ENCODE measurements around the gene RAD51B.

DNA sequence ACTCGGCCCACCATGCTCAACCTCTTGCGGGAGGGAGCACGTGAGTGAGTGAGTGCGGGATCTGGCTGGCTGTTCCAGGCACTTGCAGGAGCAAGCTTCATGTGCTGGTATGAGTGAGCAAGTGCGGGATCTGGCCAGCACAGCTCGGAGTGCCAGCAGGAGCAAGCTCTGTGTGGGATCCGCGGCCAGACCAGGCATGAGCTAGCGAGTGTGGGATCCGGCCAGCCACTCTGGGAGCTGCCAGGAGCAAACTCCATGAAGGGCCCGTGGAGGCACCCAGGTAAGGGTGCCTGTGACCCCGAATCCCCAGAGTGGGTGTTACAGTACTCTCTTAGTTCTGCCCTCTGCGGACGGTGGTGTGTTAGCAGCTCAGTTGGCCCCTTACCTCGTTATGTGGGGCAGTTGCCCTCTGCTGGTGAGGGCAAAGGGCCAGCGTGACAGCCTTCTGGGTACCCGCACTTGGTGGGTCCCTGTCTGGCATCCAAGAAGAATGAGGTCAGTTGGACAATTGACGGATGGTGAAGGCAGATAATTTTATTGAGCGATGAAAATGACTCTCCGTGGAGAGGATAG lies 38.3 kb downstream of the RAD51B start:
- TF ChIP-seq, protein P1, sequence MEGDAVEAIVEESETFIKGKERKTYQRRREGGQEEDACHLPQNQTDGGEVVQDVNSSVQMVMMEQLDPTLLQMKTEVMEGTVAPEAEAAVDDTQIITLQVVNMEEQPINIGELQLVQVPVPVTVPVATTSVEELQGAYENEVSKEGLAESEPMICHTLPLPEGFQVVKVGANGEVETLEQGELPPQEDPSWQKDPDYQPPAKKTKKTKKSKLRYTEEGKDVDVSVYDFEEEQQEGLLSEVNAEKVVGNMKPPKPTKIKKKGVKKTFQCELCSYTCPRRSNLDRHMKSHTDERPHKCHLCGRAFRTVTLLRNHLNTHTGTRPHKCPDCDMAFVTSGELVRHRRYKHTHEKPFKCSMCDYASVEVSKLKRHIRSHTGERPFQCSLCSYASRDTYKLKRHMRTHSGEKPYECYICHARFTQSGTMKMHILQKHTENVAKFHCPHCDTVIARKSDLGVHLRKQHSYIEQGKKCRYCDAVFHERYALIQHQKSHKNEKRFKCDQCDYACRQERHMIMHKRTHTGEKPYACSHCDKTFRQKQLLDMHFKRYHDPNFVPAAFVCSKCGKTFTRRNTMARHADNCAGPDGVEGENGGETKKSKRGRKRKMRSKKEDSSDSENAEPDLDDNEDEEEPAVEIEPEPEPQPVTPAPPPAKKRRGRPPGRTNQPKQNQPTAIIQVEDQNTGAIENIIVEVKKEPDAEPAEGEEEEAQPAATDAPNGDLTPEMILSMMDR (conservative IDR thresholded peaks at IDR 0.05; ENCODE audit: low read depth, low read length): no peak
- no peak for TF ChIP-seq EZH2 (IDR thresholded peaks at IDR 0.05; ENCODE audit: borderline replicate concordance, low read depth, low read length, poor library complexity, severe bottlenecking)

All from A673 (cell line).